Gastrocnemius medialis (tissue), 4 donors: ENCODE data around the gene DBP. TPM values are rescaled to one million over a fixed set of nuclear protein-coding genes. Genes with fewer than 3 reads are reported as not detected.

Experiments used
- ATAC-seq, 2 donors: fragments of 150-250 bp; one replicate each; pipeline ENCODE4 v1.9.1; 2016
- DNase-seq, 2 donors: peaks; one replicate each; pipeline ENCODE4 v3.0.0-alpha.2; 2019
- H3K27ac ChIP-seq, 4 donors: fragments of 200-600 bp; sonication (generic); 1 replicate in 1 of 4; 2 replicates in 3 of 4; pipeline ENCODE4 v1.5.1; 2016 to 2018; ENCODE audit warnings: mild to moderate bottlenecking in 2 of 4, moderate library complexity in 1 of 4
- H3K27me3 ChIP-seq, 3 donors: fragments of 200-600 bp; sonication (generic) in 2 of 3; 1 replicate in 1 of 3; 2 replicates in 2 of 3; pipeline versions ENCODE4 v1.5.1 to v1.6.0; 2016 to 2019; ENCODE audit warnings: mild to moderate bottlenecking in 1 of 3, moderate library complexity in 1 of 3
- H3K36me3 ChIP-seq, 2 donors: fragments of 200-600 bp; sonication (generic) in 1 of 2; one replicate each; pipeline ENCODE4 v1.5.1; 2017 to 2018
- H3K4me1 ChIP-seq, 2 donors: fragments of 200-600 bp; sonication (generic) in 1 of 2; one replicate each; pipeline ENCODE4 v1.5.1; 2016 to 2017; ENCODE audit warnings: mild to moderate bottlenecking in 2 of 2
- H3K4me3 ChIP-seq, 4 donors: fragments of 200-600 bp; sonication (generic) in 3 of 4; 1 replicate in 1 of 4; 2 replicates in 3 of 4; pipeline ENCODE4 v1.5.1; 2016 to 2019; ENCODE audit warnings: mild to moderate bottlenecking in 2 of 4
- H3K9me3 ChIP-seq, 3 donors: fragments of 200-600 bp; sonication (generic) in 2 of 3; 1 replicate in 1 of 3; 2 replicates in 2 of 3; pipeline ENCODE4 v1.5.1; 2016 to 2019
- POLR2A ChIP-seq, 2 donors: fragments of 450-650 bp; IDR thresholded peaks; one replicate each; pipeline ENCODE4 v1.6.1; 2017; ENCODE audit warnings: antibody characterized with exemption in 2 of 2, mild to moderate bottlenecking in 2 of 2, moderate library complexity in 2 of 2
- in situ Hi-C, 4 donors: fragments of 200-750 bp; cut with MboI; loops; one replicate each; pipeline versions ENCODE4 v1.15.0 to v1.8.0; 2017; ENCODE audit warnings: low sequenced_read_pairs in 4 of 4
- intact Hi-C: fragments of 100-400 bp; cut with DNase I; formaldehyde crosslinking; loops from one replicate; pipeline ENCODE4 v1.15.1; 2023; ENCODE audit warnings: low total_unique reads
- total RNA-seq, 4 donors: library from RNA; depleted of rRNA; stranded (reverse); fragments of >200 nt; gene quantifications; one replicate each; pipeline versions ENCODE4 v1.1.0 to v1.2.3, GENCODE V29; 2016
- TF ChIP-seq, protein P1 (sequence below), 5 experiments: fragments of 450-650 bp in 3 of 5; fragments of 200-600 bp in 2 of 5; sonication (generic) in 2 of 5; IDR thresholded peaks in 4 of 5; conservative IDR thresholded peaks in 1 of 5; 1 replicate in 4 of 5; 2 replicates in 1 of 5; pipeline ENCODE4 v1.5.1; 2016 to 2019; ENCODE audit warnings: antibody characterized with exemption in 5 of 5, mild to moderate bottlenecking in 3 of 5, moderate library complexity in 3 of 5

The DBP gene
- total RNA-seq, 4 donors from 2014 or later = 1.7 to 12.9 (median 4.4) TPM

DNA sequence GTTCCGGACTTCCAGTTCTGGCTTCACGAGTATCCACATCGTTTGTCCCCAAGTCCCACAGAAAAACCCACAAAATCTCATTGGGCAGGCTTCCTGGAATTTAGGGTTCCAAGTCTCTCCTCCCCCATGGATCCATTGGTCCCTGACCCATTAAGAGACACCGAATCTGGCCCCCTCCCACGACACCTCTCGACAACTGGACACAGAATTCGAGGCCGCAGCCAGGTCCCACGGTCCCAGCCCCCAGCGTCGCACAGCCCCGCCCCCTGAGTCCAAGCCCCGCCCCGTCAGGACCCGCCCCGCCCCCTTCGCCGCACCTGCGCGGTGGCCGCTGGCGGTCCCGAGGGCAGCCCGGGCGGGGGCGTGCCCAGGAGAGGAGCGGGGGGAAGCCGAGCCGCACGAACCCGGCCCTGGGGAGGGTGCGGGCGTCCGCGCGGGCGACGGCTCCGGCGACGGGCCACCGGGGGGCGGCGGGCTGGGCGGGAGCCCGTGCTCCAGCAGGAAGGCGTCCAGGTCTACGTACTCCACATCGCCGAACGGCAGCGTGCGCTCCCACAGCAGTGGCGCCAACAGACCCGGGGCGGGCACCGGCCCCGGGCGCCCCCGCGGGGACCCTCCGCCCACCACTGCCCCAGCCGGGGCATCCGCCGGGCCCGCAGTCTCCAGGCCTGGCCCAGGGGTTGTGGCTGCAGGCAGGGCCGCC, 1.8 kb downstream of the DBP start:
- intact Hi-C loops (loop anchor here (2.0 to 10.0 kb wide), 6 partner anchors 17 to 1567 kb away; partner anchors contain the start of genes AKT1S1, GYS1, MYH14 and PPP1R15A), in situ Hi-C loops (loop anchor here in 1 of 4 donors (25.0 kb wide), 1 partner anchor 102 kb away; the partner anchor contains the start of genes IZUMO1 and RASIP1)
- no peaks in the 10 kb centered on the region for H3K27me3 ChIP-seq
- no peaks in the 10 kb centered on the region for H3K9me3 ChIP-seq
- H3K4me3 ChIP-seq = peak overlapping the region; percentile 58 to 95 (median 76)
- no peaks in the 10 kb centered on the region for H3K36me3 ChIP-seq
- ATAC-seq (peak; percentile 16 to 28), DNase-seq (peak; percentile 70 to 88)
- TF ChIP-seq, protein P1, sequence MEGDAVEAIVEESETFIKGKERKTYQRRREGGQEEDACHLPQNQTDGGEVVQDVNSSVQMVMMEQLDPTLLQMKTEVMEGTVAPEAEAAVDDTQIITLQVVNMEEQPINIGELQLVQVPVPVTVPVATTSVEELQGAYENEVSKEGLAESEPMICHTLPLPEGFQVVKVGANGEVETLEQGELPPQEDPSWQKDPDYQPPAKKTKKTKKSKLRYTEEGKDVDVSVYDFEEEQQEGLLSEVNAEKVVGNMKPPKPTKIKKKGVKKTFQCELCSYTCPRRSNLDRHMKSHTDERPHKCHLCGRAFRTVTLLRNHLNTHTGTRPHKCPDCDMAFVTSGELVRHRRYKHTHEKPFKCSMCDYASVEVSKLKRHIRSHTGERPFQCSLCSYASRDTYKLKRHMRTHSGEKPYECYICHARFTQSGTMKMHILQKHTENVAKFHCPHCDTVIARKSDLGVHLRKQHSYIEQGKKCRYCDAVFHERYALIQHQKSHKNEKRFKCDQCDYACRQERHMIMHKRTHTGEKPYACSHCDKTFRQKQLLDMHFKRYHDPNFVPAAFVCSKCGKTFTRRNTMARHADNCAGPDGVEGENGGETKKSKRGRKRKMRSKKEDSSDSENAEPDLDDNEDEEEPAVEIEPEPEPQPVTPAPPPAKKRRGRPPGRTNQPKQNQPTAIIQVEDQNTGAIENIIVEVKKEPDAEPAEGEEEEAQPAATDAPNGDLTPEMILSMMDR (IDR thresholded peaks at IDR 0.05 in 4 of 5, conservative IDR thresholded peaks at IDR 0.05 in 1 of 5) = peak in 1 of 5 experiments; percentile 24
- peak; percentile 94 for TF ChIP-seq POLR2A (IDR thresholded peaks at IDR 0.05)
- peak overlapping the region; percentile 97 to 100 (median 100) for H3K27ac ChIP-seq
- H3K4me1 ChIP-seq = peaks cover 56 to 66% of the 10 kb centered on the region in 2 donors

DNA sequence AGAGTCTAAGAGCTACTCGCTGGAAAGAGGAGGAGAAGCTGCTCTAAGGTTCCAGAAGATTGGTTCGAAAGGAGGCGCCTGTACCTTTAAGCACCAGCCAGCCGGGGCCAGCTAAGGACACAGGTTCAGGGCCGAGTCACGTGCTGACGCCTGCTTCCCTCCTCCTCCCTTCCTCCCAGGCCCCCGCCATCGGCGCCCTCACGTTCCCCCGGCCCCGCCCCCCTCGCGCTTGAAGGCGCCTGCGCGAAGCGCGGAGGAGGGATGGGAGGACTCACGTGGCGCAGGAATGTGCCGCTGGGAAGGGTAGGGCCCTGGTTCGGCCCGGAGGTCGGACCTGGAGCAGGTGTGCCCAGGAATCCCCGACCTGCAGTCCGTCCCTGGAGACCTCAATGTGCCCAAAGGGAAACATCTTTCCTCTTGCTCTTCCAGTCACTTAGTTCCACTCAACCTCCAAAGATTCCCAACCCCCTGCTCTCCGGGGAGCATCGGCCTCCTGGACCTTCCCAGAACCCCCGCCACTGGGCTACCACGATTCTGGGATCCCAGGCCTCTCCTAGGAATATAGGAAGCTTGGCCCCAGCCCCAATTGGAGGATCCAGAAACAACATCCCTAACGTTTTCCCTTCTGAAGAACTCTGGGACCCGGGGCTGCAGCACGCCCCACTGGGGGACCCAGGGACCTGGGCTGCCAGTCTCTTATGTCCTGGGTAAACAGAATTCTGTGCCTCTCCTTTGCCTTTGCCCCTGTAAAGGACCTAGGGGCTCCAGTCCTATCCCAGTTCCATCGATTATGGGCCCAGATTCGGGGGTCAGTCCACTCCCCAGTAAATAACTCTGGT, 2.5 kb downstream of the DBP start:
- H3K36me3 ChIP-seq = no peaks in the 10 kb centered on the region
- in situ Hi-C loops (loop anchor here in 1 of 4 donors (25.0 kb wide), 1 partner anchor 103 kb away; the partner anchor contains the start of genes IZUMO1 and RASIP1), intact Hi-C loops (loop anchor here (2.0 to 10.0 kb wide), 6 partner anchors 16 to 1568 kb away; partner anchors contain the start of genes AKT1S1, GYS1, MYH14 and PPP1R15A)
- peaks cover 60 to 74% of the 10 kb centered on the region in 2 donors for H3K4me1 ChIP-seq
- no peaks in the 10 kb centered on the region for H3K27me3 ChIP-seq
- H3K4me3 ChIP-seq = peak overlapping the region; percentile 54 to 95 (median 64)
- DNase-seq (peak; percentile 98 to 99), ATAC-seq (peak; percentile 39 to 40)
- H3K9me3 ChIP-seq = no peaks in the 10 kb centered on the region
- TF ChIP-seq, protein P1 (IDR thresholded peaks at IDR 0.05 in 4 of 5, conservative IDR thresholded peaks at IDR 0.05 in 1 of 5) = no peak
- peak; percentile 52 to 71 for TF ChIP-seq POLR2A (IDR thresholded peaks at IDR 0.05)
- peak overlapping the region; percentile 97 to 100 (median 100) for H3K27ac ChIP-seq

DNA sequence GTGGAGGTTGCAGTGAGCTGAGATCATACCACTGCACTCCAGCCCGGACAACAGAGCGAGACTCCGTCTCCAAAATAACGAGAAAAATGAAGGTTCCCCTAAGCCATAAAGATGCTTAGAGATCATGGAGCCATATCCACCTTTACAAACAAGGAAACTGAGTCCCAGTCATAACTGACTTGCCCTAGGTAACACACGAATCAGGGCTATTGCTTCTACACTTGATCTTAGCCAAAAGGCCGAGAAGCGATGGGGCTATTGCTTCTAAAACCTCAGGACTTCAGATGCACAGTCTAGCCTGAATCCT, 3.2 kb downstream of the DBP start:
- no peak for DNase-seq
- Histone ChIP-seq H3K27ac (peak overlapping the region; percentile 97 to 100 (median 100)), H3K9me3 (no peaks in the 10 kb centered on the region), H3K27me3 (no peaks in the 10 kb centered on the region), H3K4me1 (peaks cover 60 to 76% of the 10 kb centered on the region in 2 donors), H3K36me3 (no peaks in the 10 kb centered on the region), H3K4me3 (peak overlapping the region; percentile 16 to 95 (median 64))
- intact Hi-C loops (loop anchor here (2.0 to 10.0 kb wide), 4 partner anchors 15 to 1241 kb away; partner anchors contain the start of genes AKT1S1, GYS1, PPP1R15A and RPL18), in situ Hi-C loops (loop anchor here in 1 of 4 donors (25.0 kb wide), 1 partner anchor 103 kb away; the partner anchor contains the start of genes IZUMO1 and RASIP1)
- TF ChIP-seq POLR2A (IDR thresholded peaks at IDR 0.05) = no peak
- TF ChIP-seq, protein P1 (IDR thresholded peaks at IDR 0.05 in 4 of 5, conservative IDR thresholded peaks at IDR 0.05 in 1 of 5) = no peak
- ATAC-seq = no peak

DNA sequence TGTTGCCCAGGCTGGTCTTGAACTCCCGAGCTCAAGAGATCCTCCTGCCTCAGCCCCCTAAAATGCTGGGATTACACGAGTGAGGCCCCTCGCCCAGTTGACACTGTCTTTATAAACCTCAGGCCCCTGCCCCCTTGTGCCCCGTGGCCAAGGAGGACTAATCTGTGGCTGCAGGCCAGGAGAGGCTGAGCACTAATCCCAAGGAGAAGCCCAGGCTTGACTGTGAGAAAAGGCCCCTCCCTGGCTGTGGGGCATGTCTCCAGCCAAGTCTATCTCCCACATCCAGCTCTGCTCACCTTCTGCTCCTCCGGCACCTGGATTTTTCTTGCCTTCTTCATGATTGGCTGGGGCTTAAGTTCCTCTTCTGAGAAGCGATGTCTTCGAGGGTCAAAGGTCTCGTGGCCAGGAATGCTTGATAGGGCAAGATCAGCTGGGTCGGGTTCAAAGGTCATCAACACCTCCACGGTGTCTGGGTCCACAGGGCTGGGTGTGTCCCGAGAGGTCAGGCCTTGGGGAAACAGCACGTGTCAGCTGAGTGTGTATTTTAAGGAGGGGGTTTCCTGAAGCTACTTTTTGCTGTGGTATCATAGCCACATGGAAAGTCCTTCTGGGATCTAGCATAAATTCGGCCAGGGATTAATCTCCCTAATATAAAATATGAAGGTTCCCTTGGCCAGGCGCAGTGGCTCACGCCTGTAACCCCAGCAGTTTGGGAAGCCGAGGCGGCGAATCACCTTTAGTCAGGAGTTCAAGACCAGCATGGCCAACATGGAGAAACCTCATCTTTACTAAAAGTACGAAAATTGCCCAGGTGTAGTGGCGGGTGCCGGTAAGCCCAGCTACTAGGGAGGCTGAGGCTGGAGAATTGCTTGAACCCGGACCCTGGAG, 3.8 kb downstream of the DBP start:
- intact Hi-C loops (loop anchor here (2.0 to 10.0 kb wide), 4 partner anchors 15 to 1241 kb away; partner anchors contain the start of genes AKT1S1, GYS1, PPP1R15A and RPL18), in situ Hi-C loops (loop anchor here in 1 of 4 donors (25.0 kb wide), 1 partner anchor 104 kb away; the partner anchor contains the start of genes IZUMO1 and RASIP1)
- peak overlapping the region; percentile 97 to 100 (median 100) for H3K27ac ChIP-seq
- peak overlapping the region; percentile 16 to 95 (median 64) for H3K4me3 ChIP-seq
- no peak for TF ChIP-seq POLR2A (IDR thresholded peaks at IDR 0.05)
- TF ChIP-seq, protein P1 (IDR thresholded peaks at IDR 0.05 in 4 of 5, conservative IDR thresholded peaks at IDR 0.05 in 1 of 5) = no peak
- ATAC-seq (no peak), DNase-seq (peak in 1 of 2 donors; percentile 58)
- no peaks in the 10 kb centered on the region for H3K9me3 ChIP-seq
- H3K27me3 ChIP-seq = no peaks in the 10 kb centered on the region
- H3K4me1 ChIP-seq = peaks cover 58 to 70% of the 10 kb centered on the region in 2 donors
- H3K36me3 ChIP-seq = no peaks in the 10 kb centered on the region
